Upper lobe of right lung (tissue), 1 donor: ENCODE results near the gene RALGAPA1. TPM values are rescaled to one million over a fixed set of nuclear protein-coding genes. Genes with fewer than 3 reads are reported as not detected.

ENCODE experiments used
- ATAC-seq: fragments of 200-7000 bp; cut with Tn5 transposase; one replicate; pipeline ENCODE4 v1.9.1; 2020; ENCODE audit warnings: mild to moderate bottlenecking, moderate library complexity
- DNase-seq: peaks from one replicate; pipeline ENCODE4 v3.0.0-alpha.2; 2020
- H3K27ac ChIP-seq: fragments of 200-600 bp; one replicate; pipeline ENCODE4 v1.8.0; 2022
- H3K27me3 ChIP-seq: fragments of 200-600 bp; one replicate; pipeline ENCODE4 v1.8.0; 2022; ENCODE audit warnings: mild to moderate bottlenecking
- H3K36me3 ChIP-seq: fragments of 200-600 bp; one replicate; pipeline ENCODE4 v1.8.0; 2022
- H3K4me1 ChIP-seq: fragments of 200-600 bp; one replicate; pipeline ENCODE4 v1.8.0; 2022
- H3K4me3 ChIP-seq: fragments of 200-600 bp; one replicate; pipeline ENCODE4 v1.8.0; 2022; ENCODE audit warnings: mild to moderate bottlenecking
- H3K9me3 ChIP-seq: fragments of 200-600 bp; one replicate; pipeline ENCODE4 v1.8.0; 2022
- CTCF ChIP-seq: fragments of 200-600 bp; IDR thresholded peaks from one replicate; pipeline ENCODE4 v1.8.0; 2022; ENCODE audit warnings: antibody characterized with exemption
- intact Hi-C: fragments of 100-400 bp; cut with DNase I; formaldehyde crosslinking; loops from one replicate; pipeline ENCODE4 v1.11.0; 2022
- total RNA-seq: library from RNA; stranded (reverse); fragmentation: NEBNext Ultra II Directional; extraction: Animal tissue kit (Norgen Biotek cat#: 25700); gene quantifications from one replicate; pipeline ENCODE4 v1.2.1, GENCODE V29; 2021
- donor health status: DM: no; HTN: yes; CAD: no; lungs with severe emphysema.

RALGAPA1 gene
- total RNA-seq, 1 donor from 2014 or later, result 58.9 TPM

- Histone ChIP-seq H3K36me3 (no peaks in the 10 kb centered on the region), H3K9me3 (no peaks in the 10 kb centered on the region), H3K4me3 (peak within 1 kb of the TSS; percentile 51), H3K27ac (no peak within 1 kb of the TSS), H3K27me3 (peaks cover 50% of the 10 kb centered on the region), H3K4me1 (peaks cover 22% of the 10 kb centered on the region)
- intact Hi-C loops, result no loop called here
- TF ChIP-seq CTCF, result no peak
- DNase-seq, result peak; percentile 80
- ATAC-seq, result peak; percentile 76
Measured at GRCh38 chr14:35533357-35534207, 275.5 kb downstream of the RALGAPA1 start, which contains the start of gene INSM2. INSM2 (plus strand) TSS chr14:35534164; CDS start chr14:35534253, 89 bp downstream.

- Histone ChIP-seq H3K4me3 (peak overlapping the region; percentile 51), H3K9me3 (no peaks in the 10 kb centered on the region), H3K27ac (no peak overlapping the region), H3K4me1 (peaks cover 22% of the 10 kb centered on the region), H3K36me3 (no peaks in the 10 kb centered on the region), H3K27me3 (peaks cover 50% of the 10 kb centered on the region)
- no peak for ATAC-seq
- no peak for TF ChIP-seq CTCF
- DNase-seq, result no peak
- intact Hi-C loops, result no loop called here
Measured at GRCh38 chr14:35532783-35533356, 276.2 kb downstream of the RALGAPA1 start.

DNA sequence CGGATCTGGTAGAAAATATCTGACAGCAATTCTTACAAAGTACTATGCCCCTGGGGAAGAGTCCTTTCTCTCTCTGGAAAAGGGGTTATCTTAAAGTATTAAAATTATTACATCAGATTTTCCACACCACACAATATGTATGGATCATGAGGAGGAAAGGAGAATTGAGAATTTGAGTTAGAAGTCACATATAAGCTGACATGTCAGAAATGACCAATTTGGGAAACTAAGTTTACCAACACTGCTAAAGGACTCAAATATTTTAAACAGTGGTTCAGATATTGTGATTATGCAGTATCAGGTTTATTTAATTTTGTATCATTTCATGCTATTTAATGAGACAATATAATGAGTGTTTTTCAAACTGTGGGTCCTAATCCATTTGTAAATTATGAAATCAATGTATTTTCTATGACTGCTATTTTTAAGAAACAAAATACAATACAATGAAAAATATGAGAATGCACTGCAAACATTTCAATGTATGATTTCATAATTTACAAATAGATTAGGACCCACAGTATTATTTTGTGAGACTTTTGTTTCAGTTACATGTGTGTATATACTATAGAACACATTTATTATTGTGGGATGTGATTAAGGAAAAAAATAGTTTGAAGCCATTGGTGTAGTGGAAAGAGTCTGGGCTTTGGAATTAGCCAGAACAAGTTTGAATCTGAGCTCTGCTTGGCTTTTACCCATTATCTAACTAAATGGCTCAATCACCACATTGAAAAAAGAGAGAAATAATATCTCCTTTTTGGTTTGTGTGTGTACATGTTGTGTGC, 276.9 kb downstream of the RALGAPA1 start:
- peaks cover 50% of the 10 kb centered on the region for H3K27me3 ChIP-seq
- no peak overlapping the region for H3K27ac ChIP-seq
- TF ChIP-seq CTCF, result no peak
- H3K4me1 ChIP-seq, result peaks cover 22% of the 10 kb centered on the region
- H3K9me3 ChIP-seq, result no peaks in the 10 kb centered on the region
- no peak for DNase-seq
- H3K36me3 ChIP-seq, result no peaks in the 10 kb centered on the region
- ATAC-seq, result no peak
- intact Hi-C loops, result no loop called here
- no peak overlapping the region for H3K4me3 ChIP-seq

GRCh38 chr14:35526962-35527361, 282.1 kb downstream of the RALGAPA1 start:
- no peak overlapping the region for H3K4me3 ChIP-seq
- DNase-seq (no peak), ATAC-seq (no peak)
- intact Hi-C loops, result no loop called here
- no peaks in the 10 kb centered on the region for H3K4me1 ChIP-seq
- no peaks in the 10 kb centered on the region for H3K36me3 ChIP-seq
- H3K9me3 ChIP-seq, result no peaks in the 10 kb centered on the region
- TF ChIP-seq CTCF, result no peak
- peaks cover 11% of the 10 kb centered on the region for H3K27me3 ChIP-seq
- H3K27ac ChIP-seq, result no peak overlapping the region

- no peak overlapping the region for H3K27ac ChIP-seq
- intact Hi-C loops, result no loop called here
- no peak for TF ChIP-seq CTCF
- no peak overlapping the region for H3K4me3 ChIP-seq
- ATAC-seq (no peak), DNase-seq (no peak)
- H3K4me1 ChIP-seq, result no peaks in the 10 kb centered on the region
- no peaks in the 10 kb centered on the region for H3K36me3 ChIP-seq
- H3K27me3 ChIP-seq, result no peaks in the 10 kb centered on the region
- no peaks in the 10 kb centered on the region for H3K9me3 ChIP-seq
Measured at GRCh38 chr14:35525695-35526094, 283.4 kb downstream of the RALGAPA1 start.
